CD4-positive, alpha-beta T cell treated with Interferon gamma for 1 hour (primary cell): ENCODE data around the gene B3GAT1.

ENCODE experiments used
- DNase-seq: peaks from one replicate; pipeline ENCODE4 v3.0.0-alpha.2; 2020

The B3GAT1 gene

DNA sequence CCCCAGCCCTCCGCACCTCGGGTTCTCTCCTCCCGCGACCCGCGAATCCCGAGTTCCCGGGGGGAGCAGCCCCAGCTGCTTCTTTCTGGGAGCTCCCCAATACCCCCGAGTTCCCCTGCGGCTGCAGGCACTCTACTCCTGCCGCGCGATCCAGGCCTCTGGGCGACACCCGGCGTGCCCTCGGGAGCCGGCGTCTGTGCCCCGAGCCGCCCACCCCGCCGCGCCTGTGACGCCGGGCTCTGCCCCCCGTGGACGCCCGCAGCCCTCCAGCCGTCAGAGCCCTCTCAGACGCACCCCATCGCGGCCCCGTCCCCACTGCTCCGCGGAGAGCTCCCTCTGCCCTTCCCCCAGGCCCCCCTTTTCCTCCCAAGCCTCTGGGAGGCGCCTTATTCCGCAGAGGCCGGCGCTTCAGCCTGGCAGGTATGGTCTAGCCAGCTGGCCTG lies 79.8 kb downstream of the B3GAT1 start:
- no peak for DNase-seq

DNA sequence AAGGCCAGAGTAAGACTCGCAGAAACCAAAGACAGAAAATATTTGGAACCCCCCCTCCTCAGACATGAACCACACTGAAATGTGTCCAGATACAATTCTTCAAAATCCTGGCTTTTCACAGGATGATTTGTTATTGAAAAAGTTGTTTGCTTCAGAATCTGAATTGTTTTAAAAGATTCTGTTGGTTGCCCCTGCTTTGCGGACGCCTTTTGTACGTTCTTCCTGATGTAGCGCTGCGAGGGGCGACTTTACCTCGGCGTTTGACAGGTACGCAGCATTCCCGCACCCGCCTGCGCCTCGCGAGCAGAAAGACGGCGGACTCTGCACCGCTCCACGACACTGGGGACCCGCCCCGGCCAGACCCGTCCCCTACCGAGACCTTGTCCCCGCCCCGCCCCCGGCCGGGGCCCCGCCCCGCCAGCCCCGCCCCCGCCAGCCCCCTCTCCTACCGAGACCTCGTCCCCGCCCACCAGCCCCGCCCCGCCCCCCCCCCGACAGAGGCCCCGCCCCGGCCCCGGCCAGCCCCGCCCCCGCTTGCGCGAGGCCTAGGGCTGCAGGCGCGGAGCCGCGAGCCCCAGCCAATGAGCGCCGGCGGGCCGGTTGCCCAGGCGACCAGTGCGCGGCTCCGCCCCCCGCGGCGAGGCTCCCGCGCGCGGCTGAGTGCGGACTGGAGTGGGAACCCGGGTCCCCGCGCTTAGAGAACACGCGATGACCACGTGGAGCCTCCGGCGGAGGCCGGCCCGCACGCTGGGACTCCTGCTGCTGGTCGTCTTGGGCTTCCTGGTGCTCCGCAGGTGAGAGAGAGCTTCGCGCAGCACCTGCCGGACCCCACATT lies 80.5 kb downstream of the B3GAT1 start, which contains the start of gene GLB1L2:
GLB1L2 (plus strand) TSS at position 635 of the 835 bp plus-strand sequence; CDS start at position 709, 74 bp downstream.
- DNase-seq = peak; percentile 85

DNA sequence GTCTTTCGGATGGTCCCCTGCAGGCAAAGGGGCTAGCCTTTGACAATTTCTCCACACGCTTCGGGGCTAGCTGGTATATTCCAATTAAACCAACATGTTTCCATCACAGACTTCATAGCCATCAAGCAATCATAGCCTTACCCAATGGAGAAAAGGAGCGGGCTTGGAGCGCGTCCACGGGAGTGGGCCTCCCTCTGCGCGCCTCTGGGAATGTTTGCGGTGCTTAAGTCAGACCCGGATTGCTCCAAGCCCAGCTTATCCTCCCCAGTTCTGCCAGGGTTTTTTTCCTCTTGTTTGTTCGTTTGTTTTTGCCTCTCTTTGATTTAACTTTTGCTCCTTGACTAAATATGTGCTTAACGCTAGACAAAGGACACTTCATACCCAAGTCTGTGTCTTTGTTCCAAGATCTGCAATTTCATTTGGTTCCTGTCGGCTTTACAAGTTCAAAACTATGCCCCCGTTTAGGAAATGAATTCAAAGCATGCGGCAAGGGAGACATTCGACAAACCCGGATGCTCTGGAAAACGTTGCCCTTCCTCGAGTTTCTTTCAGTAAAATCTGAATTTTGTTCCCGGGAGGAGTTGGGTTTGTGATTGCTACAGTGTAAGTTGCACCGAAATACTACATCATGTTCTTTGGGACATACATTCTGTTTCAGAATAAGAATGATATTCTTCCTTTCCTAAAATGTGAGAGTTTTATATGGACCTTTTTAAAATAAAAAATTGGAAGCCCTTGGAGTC lies 81.3 kb downstream of the B3GAT1 start:
- DNase-seq = no peak
